HEK293 (cell line): ENCODE measurements around the gene AFAP1L2.
A peak's percentile ranks its signal among the peaks of the same experiment; 100 is the strongest.

Source experiments
- CTCF ChIA-PET: fragments of 350-600 bp; formaldehyde crosslinking; extraction: SDS; loops from one replicate; lab custom pipeline; 2021; ENCODE audit warnings: antibody characterized with exemption; lab: Yijun Ruan, JAX
- POLR2A ChIA-PET: fragments of 300-600 bp; formaldehyde crosslinking; extraction: SDS; loops from one replicate; lab custom pipeline; 2020; ENCODE audit warnings: antibody characterized with exemption, inconsistent platforms; lab: Yijun Ruan, JAX
- H3K27ac ChIP-seq: fragments of 200-500 bp; sonication (Bioruptor generic); 2 replicates; pipeline ENCODE4 v1.5.1; 2014; ENCODE audit warnings: low read depth, low read length, control low read depth, inconsistent platforms; ENCODE audit errors: extremely low read depth
- H3K36me3 ChIP-seq, 2 experiments: fragments of 200-500 bp in 1 of 2; sonication (Bioruptor generic) in 1 of 2; 1 replicate in 1 of 2; 2 replicates in 1 of 2; pipeline ENCODE4 v1.5.1; 2014 to 2017; ENCODE audit warnings: inconsistent platforms in 2 of 2, low read length in 2 of 2; ENCODE audit not compliant: control insufficient read depth in 2 of 2, insufficient read depth in 1 of 2
- H3K4me1 ChIP-seq: fragments of 200-500 bp; sonication (Bioruptor generic); 2 replicates; pipeline ENCODE4 v1.5.1; 2014; ENCODE audit warnings: mild to moderate bottlenecking, low read length, inconsistent platforms; ENCODE audit not compliant: control insufficient read depth, insufficient read depth
- H3K4me3 ChIP-seq: 2 replicates; pipeline ENCODE4 v1.5.1; 2011; ENCODE audit warnings: low read depth, mild to moderate bottlenecking, control low read depth, low read length, moderate library complexity
- H3K9me3 ChIP-seq: fragments of 200-500 bp; sonication (Bioruptor generic); 2 replicates; pipeline ENCODE4 v1.5.1; 2014; ENCODE audit warnings: low read depth, low read length, inconsistent platforms; ENCODE audit not compliant: control insufficient read depth, insufficient read depth
- FEZF1 ChIP-seq: fragments of 450-650 bp; formaldehyde crosslinking; IDR thresholded peaks from 2 replicates; pipeline ENCODE4 v1.5.1; 2016; ENCODE audit warnings: missing biosample characterization, missing genetic modification characterization
- KLF9 ChIP-seq: fragments of 450-650 bp; formaldehyde crosslinking; IDR thresholded peaks from 2 replicates; pipeline ENCODE4 v1.5.1; 2016; ENCODE audit warnings: missing biosample characterization, missing genetic modification characterization, low read depth
- PRDM1 ChIP-seq: fragments of 450-650 bp; formaldehyde crosslinking; IDR thresholded peaks from 2 replicates; pipeline ENCODE4; 2016; ENCODE audit warnings: missing biosample characterization, missing genetic modification characterization
- YY2 ChIP-seq: fragments of 450-650 bp; formaldehyde crosslinking; IDR thresholded peaks from 2 replicates; pipeline ENCODE4 v1.5.1; 2016; ENCODE audit warnings: missing biosample characterization, missing genetic modification characterization
- ZBTB20 ChIP-seq: fragments of 450-650 bp; formaldehyde crosslinking; IDR thresholded peaks from 2 replicates; pipeline ENCODE4 v1.5.1; 2016; ENCODE audit warnings: missing biosample characterization, missing genetic modification characterization
- ZBTB21 ChIP-seq: fragments of 450-650 bp; formaldehyde crosslinking; IDR thresholded peaks from 2 replicates; pipeline ENCODE4 v1.5.1; 2017; ENCODE audit warnings: missing biosample characterization, missing genetic modification characterization
- ZFP37 ChIP-seq: fragments of 450-650 bp; formaldehyde crosslinking; IDR thresholded peaks from 2 replicates; pipeline ENCODE4 v1.5.1; 2016; ENCODE audit warnings: missing biosample characterization, missing genetic modification characterization
- ZNF169 ChIP-seq: fragments of 450-650 bp; formaldehyde crosslinking; IDR thresholded peaks from 2 replicates; pipeline ENCODE4 v1.5.1; 2016; ENCODE audit warnings: missing biosample characterization, missing genetic modification characterization
- ZNF184 ChIP-seq: fragments of 450-650 bp; IDR thresholded peaks from 2 replicates; pipeline ENCODE4 v1.5.1; 2018; ENCODE audit warnings: missing biosample characterization, mild to moderate bottlenecking, missing genetic modification characterization
- ZNF239 ChIP-seq: fragments of 450-650 bp; formaldehyde crosslinking; IDR thresholded peaks from 2 replicates; pipeline ENCODE4 v1.5.1; 2016; ENCODE audit warnings: missing biosample characterization, missing genetic modification characterization
- ZNF302 ChIP-seq: fragments of 450-650 bp; formaldehyde crosslinking; IDR thresholded peaks from 2 replicates; pipeline ENCODE4 v1.5.1; 2016; ENCODE audit warnings: missing biosample characterization, missing genetic modification characterization, low read depth
- ZNF394 ChIP-seq: fragments of 450-650 bp; formaldehyde crosslinking; IDR thresholded peaks from 2 replicates; pipeline ENCODE4 v1.5.1; 2016; ENCODE audit warnings: missing biosample characterization, missing genetic modification characterization, mild to moderate bottlenecking, moderate library complexity, borderline replicate concordance
- ZNF48 ChIP-seq: fragments of 450-650 bp; formaldehyde crosslinking; IDR thresholded peaks from 2 replicates; pipeline ENCODE4 v1.5.1; 2016; ENCODE audit warnings: missing biosample characterization, missing genetic modification characterization
- ZNF544 ChIP-seq: fragments of 450-650 bp; formaldehyde crosslinking; IDR thresholded peaks from 2 replicates; pipeline ENCODE4 v1.5.0; 2017; ENCODE audit warnings: missing biosample characterization, missing genetic modification characterization
- ZNF555 ChIP-seq: fragments of 450-650 bp; formaldehyde crosslinking; conservative IDR thresholded peaks from 2 replicates; pipeline ENCODE4 v1.5.1; 2017; ENCODE audit warnings: missing biosample characterization, mild to moderate bottlenecking, missing genetic modification characterization, inconsistent platforms
- ZNF660 ChIP-seq: fragments of 450-650 bp; IDR thresholded peaks from 2 replicates; pipeline ENCODE4 v1.5.1; 2018; ENCODE audit warnings: missing biosample characterization, mild to moderate bottlenecking, missing genetic modification characterization
- ZNF677 ChIP-seq: fragments of 450-650 bp; IDR thresholded peaks from 2 replicates; pipeline ENCODE4 v1.5.0; 2018; ENCODE audit warnings: missing biosample characterization, mild to moderate bottlenecking, missing genetic modification characterization, moderate library complexity
- ZSCAN23 ChIP-seq: fragments of 450-650 bp; formaldehyde crosslinking; IDR thresholded peaks from 2 replicates; pipeline ENCODE4 v1.5.1; 2016; ENCODE audit warnings: missing biosample characterization, missing genetic modification characterization
- TF ChIP-seq, protein P1 (sequence below): fragments of 450-650 bp; formaldehyde crosslinking; IDR thresholded peaks from 2 replicates; pipeline ENCODE4 v1.5.1; 2016; ENCODE audit warnings: missing biosample characterization, missing genetic modification characterization
- TF ChIP-seq, protein P2 (sequence below): fragments of 450-650 bp; formaldehyde crosslinking; IDR thresholded peaks from 2 replicates; pipeline ENCODE4 v1.5.1; 2016; ENCODE audit warnings: missing biosample characterization, missing genetic modification characterization
- TF ChIP-seq, protein P3 (sequence below): fragments of 450-650 bp; formaldehyde crosslinking; IDR thresholded peaks from 2 replicates; pipeline ENCODE4 v1.5.1; 2016; ENCODE audit warnings: missing biosample characterization, missing genetic modification characterization
- TF ChIP-seq, protein P4 (sequence below): fragments of 450-650 bp; formaldehyde crosslinking; IDR thresholded peaks from 2 replicates; pipeline ENCODE4 v1.5.1; 2017; ENCODE audit warnings: missing biosample characterization, missing genetic modification characterization
- TF ChIP-seq, protein P5 (sequence below): fragments of 450-650 bp; formaldehyde crosslinking; IDR thresholded peaks from 2 replicates; pipeline ENCODE4 v1.5.1; 2016; ENCODE audit warnings: missing biosample characterization, missing genetic modification characterization

Gene AFAP1L2

DNA sequence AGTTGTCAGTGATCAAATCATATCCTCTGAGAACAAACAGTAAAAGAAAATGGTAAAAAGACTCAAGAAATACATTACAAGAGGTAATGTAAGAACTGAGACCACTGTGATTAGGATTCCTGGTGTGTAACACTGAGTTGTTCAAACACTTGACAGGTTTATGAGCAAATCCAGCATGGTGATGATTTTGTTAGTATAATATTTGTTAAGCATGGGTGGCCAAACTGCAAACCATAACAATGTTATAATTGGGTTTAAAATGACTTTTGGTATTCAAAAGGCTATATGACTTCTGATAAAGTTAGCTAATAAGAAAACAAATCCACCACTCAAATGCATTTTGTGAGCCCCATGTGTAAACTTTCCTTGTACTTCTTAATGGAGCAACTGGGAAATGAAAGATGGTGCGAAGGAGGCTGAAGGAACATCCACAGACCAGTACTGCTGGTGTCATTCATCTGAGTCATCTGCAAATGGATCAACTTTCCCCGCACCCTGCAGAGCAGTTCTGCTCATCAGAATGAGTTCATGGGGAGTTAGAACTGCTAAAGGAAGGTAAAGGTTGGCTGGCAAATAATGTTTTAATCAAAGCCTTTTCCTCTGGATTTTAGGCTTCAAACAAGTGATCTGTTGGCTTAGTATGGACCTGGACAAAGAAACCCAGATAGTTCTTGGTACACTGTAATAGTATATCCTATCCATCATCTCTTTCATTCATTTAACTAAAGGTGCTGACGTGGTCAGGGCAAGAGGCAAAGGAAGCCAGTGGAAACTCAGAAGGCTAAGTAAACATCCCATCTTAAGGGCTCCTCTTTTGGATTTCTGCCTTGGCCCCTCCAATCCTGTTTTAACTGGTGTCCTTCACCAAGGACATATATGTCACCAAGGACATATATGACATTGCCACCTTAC, 45.0 kb downstream of the AFAP1L2 start (continued):
- TF ChIP-seq, protein P1, sequence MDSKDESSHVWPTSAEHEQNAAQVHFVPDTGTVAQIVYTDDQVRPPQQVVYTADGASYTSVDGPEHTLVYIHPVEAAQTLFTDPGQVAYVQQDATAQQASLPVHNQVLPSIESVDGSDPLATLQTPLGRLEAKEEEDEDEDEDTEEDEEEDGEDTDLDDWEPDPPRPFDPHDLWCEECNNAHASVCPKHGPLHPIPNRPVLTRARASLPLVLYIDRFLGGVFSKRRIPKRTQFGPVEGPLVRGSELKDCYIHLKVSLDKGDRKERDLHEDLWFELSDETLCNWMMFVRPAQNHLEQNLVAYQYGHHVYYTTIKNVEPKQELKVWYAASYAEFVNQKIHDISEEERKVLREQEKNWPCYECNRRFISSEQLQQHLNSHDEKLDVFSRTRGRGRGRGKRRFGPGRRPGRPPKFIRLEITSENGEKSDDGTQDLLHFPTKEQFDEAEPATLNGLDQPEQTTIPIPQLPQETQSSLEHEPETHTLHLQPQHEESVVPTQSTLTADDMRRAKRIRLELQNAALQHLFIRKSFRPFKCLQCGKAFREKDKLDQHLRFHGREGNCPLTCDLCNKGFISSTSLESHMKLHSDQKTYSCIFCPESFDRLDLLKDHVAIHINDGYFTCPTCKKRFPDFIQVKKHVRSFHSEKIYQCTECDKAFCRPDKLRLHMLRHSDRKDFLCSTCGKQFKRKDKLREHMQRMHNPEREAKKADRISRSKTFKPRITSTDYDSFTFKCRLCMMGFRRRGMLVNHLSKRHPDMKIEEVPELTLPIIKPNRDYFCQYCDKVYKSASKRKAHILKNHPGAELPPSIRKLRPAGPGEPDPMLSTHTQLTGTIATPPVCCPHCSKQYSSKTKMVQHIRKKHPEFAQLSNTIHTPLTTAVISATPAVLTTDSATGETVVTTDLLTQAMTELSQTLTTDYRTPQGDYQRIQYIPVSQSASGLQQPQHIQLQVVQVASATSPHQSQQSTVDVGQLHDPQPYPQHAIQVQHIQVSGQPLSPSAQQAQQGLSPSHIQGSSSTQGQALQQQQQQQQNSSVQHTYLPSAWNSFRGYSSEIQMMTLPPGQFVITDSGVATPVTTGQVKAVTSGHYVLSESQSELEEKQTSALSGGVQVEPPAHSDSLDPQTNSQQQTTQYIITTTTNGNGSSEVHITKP (tag by site-specific recombination) = 0 out of 2 replicates have a peak, but pooled peaks have one; percentile 15
- TF ChIP-seq ZNF184 (tag by site-specific recombination) = no peak
- TF ChIP-seq ZFP37 (tag by site-specific recombination) = no peak
- TF ChIP-seq ZNF660 (tag by site-specific recombination) = peak; percentile 64; the same call in 1 of the 2 replicates
- peak; percentile 49; the same call in 1 of the 2 replicates for TF ChIP-seq ZNF394 (tag by site-specific recombination)
- TF ChIP-seq, protein P2, sequence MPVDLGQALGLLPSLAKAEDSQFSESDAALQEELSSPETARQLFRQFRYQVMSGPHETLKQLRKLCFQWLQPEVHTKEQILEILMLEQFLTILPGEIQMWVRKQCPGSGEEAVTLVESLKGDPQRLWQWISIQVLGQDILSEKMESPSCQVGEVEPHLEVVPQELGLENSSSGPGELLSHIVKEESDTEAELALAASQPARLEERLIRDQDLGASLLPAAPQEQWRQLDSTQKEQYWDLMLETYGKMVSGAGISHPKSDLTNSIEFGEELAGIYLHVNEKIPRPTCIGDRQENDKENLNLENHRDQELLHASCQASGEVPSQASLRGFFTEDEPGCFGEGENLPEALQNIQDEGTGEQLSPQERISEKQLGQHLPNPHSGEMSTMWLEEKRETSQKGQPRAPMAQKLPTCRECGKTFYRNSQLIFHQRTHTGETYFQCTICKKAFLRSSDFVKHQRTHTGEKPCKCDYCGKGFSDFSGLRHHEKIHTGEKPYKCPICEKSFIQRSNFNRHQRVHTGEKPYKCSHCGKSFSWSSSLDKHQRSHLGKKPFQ = no peak
- no peak for TF ChIP-seq ZNF302
- TF ChIP-seq FEZF1 = peak; percentile 76
- TF ChIP-seq KLF9 (tag by site-specific recombination) = no peak
- TF ChIP-seq ZNF48 (tag by site-specific recombination) = no peak
- TF ChIP-seq ZNF169 (tag by site-specific recombination) = no peak
- TF ChIP-seq ZSCAN23 (tag by site-specific recombination) = no peak
- TF ChIP-seq ZBTB21 = peak; percentile 44; the same call in 1 of the 2 replicates
- TF ChIP-seq, all 188 proteins: peak for 24

DNA sequence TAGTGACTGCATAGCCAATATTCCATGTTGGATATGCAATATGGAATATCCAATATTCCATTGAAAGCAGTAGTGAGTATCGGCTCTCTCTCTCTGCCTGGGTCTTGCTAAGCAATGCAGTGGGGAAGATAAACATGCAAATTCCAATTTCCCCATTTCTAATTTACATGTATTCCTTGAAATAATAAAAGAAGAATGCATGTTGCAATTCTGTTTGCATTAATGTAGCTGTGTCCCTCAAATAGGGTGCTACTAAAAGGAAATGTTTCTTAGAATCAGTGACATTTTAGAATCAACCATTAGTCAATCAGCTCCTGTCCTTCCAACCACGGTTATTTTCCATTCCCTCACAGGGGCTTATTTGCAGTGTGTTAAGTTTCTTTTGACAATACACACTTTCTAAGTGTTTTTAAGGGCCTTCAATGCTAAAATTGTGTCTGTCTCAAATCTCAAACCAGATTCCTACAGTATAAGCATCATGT, 46.7 kb downstream of the AFAP1L2 start:
- TF ChIP-seq, protein P3, sequence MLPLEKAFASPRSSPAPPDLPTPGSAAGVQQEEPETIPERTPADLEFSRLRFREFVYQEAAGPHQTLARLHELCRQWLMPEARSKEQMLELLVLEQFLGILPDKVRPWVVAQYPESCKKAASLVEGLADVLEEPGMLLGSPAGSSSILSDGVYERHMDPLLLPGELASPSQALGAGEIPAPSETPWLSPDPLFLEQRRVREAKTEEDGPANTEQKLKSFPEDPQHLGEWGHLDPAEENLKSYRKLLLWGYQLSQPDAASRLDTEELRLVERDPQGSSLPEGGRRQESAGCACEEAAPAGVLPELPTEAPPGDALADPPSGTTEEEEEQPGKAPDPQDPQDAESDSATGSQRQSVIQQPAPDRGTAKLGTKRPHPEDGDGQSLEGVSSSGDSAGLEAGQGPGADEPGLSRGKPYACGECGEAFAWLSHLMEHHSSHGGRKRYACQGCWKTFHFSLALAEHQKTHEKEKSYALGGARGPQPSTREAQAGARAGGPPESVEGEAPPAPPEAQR (tag by site-specific recombination) = no peak
- no peak for TF ChIP-seq ZNF555 (tag by site-specific recombination)
- TF ChIP-seq PRDM1 (tag by site-specific recombination) = no peak
- TF ChIP-seq, protein P4, sequence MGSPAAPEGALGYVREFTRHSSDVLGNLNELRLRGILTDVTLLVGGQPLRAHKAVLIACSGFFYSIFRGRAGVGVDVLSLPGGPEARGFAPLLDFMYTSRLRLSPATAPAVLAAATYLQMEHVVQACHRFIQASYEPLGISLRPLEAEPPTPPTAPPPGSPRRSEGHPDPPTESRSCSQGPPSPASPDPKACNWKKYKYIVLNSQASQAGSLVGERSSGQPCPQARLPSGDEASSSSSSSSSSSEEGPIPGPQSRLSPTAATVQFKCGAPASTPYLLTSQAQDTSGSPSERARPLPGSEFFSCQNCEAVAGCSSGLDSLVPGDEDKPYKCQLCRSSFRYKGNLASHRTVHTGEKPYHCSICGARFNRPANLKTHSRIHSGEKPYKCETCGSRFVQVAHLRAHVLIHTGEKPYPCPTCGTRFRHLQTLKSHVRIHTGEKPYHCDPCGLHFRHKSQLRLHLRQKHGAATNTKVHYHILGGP (tag by site-specific recombination) = no peak
- no peak for TF ChIP-seq YY2
- TF ChIP-seq, protein P5, sequence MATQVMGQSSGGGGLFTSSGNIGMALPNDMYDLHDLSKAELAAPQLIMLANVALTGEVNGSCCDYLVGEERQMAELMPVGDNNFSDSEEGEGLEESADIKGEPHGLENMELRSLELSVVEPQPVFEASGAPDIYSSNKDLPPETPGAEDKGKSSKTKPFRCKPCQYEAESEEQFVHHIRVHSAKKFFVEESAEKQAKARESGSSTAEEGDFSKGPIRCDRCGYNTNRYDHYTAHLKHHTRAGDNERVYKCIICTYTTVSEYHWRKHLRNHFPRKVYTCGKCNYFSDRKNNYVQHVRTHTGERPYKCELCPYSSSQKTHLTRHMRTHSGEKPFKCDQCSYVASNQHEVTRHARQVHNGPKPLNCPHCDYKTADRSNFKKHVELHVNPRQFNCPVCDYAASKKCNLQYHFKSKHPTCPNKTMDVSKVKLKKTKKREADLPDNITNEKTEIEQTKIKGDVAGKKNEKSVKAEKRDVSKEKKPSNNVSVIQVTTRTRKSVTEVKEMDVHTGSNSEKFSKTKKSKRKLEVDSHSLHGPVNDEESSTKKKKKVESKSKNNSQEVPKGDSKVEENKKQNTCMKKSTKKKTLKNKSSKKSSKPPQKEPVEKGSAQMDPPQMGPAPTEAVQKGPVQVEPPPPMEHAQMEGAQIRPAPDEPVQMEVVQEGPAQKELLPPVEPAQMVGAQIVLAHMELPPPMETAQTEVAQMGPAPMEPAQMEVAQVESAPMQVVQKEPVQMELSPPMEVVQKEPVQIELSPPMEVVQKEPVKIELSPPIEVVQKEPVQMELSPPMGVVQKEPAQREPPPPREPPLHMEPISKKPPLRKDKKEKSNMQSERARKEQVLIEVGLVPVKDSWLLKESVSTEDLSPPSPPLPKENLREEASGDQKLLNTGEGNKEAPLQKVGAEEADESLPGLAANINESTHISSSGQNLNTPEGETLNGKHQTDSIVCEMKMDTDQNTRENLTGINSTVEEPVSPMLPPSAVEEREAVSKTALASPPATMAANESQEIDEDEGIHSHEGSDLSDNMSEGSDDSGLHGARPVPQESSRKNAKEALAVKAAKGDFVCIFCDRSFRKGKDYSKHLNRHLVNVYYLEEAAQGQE (tag by site-specific recombination) = no peak
- TF ChIP-seq ZNF677 (tag by site-specific recombination) = no peak
- TF ChIP-seq ZNF239 (tag by site-specific recombination) = no peak
- TF ChIP-seq ZBTB20 (tag by site-specific recombination) = no peak
- TF ChIP-seq ZNF544 = no peak
- H3K4me1 ChIP-seq = peaks cover 10% of the 10 kb centered on the region; the same call in 1 of the 2 replicates
- POLR2A ChIA-PET = no interaction called here
- CTCF ChIA-PET = interaction anchor here (0.7 to 1.1 kb wide), 4 partner anchors 54 to 696 kb away, joined by 3 to 5 read pairs (median 3); no protein-coding TSS in a partner anchor
- H3K36me3 ChIP-seq = no peaks in the 10 kb centered on the region
- H3K27ac ChIP-seq = no peak overlapping the region
- no peaks in the 10 kb centered on the region for H3K9me3 ChIP-seq
- H3K4me3 ChIP-seq = no peak overlapping the region
